HCEC 1CT (cell line): Measurements from ENCODE around the gene ANKRD37.

Experiments used
- DNase-seq: peaks from one replicate; pipeline ENCODE4 v3.0.0-alpha.2; 2017

The ANKRD37 gene

GRCh38 chr4:185425647-185426352, 29.2 kb downstream of the ANKRD37 start, which contains the start of gene UFSP2:
UFSP2 (minus strand) TSS chr4:185425964; CDS start chr4:185425868, 96 bp downstream.
- DNase-seq, result peak; percentile 67

- no peak for DNase-seq
These were observed 30.5 kb downstream of the ANKRD37 start for GRCh38 chr4:185426960-185427688.

GRCh38 chr4:185429660-185430059, 33.0 kb downstream of the ANKRD37 start:
- no peak for DNase-seq

- DNase-seq, result no peak
These were observed 38.8 kb downstream of the ANKRD37 start for GRCh38 chr4:185435466-185435865.

GRCh38 chr4:185437809-185438208, 41.2 kb downstream of the ANKRD37 start:
- no peak for DNase-seq

GRCh38 chr4:185441479-185441878, 44.8 kb downstream of the ANKRD37 start:
- no peak for DNase-seq

- no peak for DNase-seq
These were observed 48.6 kb downstream of the ANKRD37 start for GRCh38 chr4:185445209-185445608.
